SKM-1 treated with dmso at 0.1 percent for 144 hours (cell line): ENCODE results near the gene GNGT1.
"Not testable (repeated sequence)": the region's sequence is repeated elsewhere in the genome, so short reads cannot be mapped to it uniquely, and the experiment has no call there.

Experiments
- DNase-seq: peaks from one replicate; lab custom pipeline; 2025; ENCODE audit not compliant: unreplicated experiment; lab: John Stamatoyannopoulos, UW

Gene GNGT1

DNA sequence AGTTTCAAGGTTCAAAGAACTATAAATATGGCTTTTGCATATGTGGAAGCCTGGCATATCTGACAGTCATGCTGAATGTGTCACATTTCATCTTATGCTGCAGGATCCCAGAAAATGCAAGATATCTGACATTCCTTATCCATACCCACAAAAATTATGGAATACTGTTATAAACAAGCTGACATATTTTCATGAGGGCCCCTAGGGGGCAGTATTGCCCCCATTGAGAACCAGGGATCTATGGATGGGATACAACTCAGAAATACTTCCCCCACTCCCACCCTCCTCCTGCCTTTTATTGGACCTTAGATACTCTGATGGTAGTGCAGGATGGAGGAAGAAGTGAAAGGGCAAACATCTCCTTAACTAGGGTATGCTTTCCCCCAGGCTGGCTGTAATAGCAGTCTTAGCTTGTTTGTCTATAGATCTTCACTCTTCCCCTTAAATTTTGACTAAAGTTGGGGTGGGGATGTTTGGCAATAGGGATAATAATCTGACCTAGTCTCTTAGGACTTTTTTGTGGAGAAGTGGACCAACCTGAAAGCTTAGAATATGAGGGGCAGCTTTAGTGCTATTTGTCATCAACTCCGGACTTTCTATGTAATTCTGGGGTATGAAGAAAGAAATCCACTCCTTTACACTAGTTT lies 3.5 kb upstream of the GNGT1 start:
- DNase-seq, result peak; percentile 18

DNA sequence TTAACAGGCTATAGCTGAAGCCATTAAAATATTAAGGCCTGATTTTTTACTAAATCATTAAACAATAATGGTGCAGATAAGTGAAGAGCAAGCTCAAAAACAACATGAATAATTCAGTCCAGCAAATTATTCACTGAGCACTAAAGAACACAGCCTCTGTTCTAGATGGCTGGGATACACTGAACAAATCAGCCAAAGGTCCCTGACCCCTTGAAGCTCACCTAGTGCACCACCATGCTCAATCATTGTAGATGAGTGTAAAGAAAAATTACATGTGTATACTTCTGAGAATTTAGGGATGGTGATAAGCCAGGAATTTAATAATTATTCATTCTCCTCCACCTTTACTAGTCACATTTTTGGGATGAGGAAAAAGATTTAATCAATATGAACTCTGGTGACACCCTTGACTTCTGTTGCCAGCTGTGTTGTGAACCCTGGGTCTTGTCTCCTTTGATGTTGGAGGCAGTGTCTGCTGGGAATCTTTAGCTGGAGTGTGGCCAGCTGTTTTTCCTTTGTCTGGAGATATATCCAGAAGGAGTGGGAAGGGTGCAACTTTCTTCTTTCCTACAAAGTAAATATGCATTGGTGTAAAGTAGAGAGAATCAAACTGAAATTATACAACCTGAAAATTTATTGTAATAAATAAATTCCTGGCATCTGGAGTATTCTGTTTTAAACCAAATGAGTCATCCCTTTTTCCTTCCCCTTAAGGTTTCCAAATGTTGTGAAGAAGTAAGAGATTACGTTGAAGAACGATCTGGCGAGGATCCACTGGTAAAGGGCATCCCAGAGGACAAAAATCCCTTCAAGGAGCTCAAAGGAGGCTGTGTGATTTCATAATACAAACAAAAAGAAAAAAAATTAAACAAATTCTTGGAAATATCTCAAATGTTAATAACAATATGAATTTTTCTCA lies 4.0 kb downstream of the GNGT1 start:
- no peak for DNase-seq

DNA sequence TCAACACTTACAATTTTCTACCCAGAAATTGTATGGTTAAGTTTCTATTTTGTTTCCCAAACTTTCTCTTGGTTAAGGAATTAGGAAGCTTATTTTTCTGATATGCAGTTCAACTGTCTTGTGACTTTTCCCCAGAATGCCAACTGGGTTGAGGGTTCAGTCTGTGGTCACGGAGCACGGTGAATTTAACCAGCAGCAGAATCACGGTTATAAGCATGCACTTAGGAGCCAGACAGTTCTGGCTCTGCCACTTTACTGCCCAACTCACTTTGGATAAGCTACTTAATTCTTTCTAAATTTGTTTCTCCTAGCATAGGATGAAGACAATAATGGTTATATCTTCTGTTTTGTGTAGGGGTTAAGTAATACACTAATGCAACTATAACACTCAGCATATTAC lies 4.9 kb downstream of the GNGT1 start:
- DNase-seq, result not testable (repeated sequence)

DNA sequence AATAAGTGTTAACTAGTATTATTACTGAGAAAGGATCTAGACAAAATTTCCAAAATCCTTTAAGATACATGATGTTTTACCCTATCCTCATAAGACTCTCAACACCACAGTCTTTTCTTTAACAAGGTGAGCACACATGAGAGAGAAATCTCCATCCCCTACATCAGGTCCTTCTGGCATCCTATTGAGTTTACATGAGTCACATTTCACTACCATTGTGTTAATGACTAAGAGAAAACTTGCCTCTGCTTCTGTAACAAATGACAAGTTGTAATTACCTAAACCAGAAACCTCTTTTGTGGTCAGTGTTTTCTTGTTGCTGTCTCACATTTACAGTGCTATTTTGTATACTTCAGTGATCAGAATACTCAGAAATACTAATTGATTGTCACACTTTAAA lies 5.3 kb downstream of the GNGT1 start:
- not testable (repeated sequence) for DNase-seq

DNA sequence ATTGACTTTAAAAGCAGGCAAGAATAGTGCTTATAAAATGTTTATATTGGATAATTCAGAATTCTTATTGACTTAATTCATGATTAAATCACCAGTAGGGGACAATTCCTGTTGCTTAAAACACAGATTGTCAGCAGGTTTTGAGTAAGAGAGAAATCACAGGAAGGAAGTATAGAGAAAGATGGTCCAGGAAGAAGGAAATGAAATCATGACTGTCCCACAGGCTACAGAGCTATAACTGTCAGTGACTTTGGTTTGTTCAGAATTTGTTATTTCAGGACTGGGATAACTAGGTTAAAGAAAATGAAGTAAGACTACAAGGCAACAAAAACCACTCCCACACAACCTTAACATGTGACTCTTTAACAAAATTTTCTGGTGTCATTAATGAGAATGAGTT lies 6.8 kb downstream of the GNGT1 start:
- no peak for DNase-seq

DNA sequence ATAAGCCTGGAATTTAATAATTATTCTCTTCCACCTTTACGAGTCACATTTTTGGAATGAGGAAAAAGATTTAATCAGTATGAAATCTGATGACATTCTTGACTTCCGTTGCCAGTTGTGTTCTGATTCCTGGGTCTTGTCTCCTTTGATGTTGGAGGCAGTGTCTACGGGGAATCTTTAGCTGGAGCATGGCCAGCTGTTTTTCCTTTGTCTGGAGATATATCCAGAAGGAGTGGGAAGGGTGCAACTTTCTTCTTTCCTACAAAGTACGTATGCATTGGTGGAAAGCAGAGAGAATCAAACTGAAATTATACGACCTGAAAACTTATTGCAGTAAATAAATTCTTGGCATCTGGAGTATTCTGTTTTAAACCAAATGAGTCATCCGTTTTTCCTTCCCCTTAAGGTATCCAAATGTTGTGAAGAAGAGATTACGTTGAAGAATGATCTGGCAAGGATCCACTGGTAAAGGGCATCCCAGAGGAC lies 8.3 kb downstream of the GNGT1 start:
- no peak for DNase-seq

DNA sequence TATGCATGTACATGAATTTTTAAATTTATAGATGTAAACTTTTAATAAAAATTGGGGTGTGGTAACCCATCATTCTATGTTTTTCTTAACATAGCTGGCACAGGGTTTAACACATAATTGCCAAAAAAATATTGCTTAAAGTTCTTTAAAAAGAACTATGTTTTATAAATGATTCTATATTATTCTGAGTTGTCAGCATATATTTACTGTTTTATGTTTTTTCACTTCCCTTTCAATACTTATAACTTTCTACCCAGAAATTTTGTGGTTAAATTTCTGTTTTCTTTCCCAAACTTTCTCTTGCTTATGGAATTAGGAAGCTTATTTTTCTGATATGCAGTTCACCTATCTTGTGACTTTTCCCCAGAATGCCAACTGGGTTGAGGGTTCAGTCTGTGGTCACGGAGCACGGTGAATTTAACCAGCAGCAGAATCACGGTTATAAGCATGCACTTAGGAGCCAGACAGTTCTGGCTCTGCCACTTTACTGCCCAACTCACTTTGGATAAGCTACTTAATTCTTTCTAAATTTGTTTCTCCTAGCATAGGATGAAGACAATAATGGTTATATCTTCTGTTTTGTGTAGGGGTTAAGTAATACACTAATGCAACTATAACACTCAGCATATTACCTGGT lies 9.0 kb downstream of the GNGT1 start:
- DNase-seq, result not testable (repeated sequence)

DNA sequence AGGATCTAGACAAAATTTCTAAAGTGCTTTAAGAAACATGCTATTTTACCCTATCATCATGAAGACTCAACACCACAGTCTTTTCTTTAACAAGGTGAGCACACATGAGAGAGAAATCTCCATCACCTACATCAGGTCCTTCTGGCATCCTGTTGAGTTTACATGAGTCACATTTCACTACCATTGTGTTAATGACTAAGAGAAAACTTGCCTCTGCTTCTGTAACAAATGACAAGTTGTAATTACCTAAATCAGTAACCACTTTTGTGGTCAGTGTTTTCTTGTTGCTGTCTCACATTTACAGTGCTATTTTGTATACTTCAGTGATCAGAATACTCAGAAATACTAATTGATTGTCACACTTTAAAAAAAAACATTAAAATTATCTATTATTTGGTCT lies 9.5 kb downstream of the GNGT1 start:
- DNase-seq, result not testable (repeated sequence)

DNA sequence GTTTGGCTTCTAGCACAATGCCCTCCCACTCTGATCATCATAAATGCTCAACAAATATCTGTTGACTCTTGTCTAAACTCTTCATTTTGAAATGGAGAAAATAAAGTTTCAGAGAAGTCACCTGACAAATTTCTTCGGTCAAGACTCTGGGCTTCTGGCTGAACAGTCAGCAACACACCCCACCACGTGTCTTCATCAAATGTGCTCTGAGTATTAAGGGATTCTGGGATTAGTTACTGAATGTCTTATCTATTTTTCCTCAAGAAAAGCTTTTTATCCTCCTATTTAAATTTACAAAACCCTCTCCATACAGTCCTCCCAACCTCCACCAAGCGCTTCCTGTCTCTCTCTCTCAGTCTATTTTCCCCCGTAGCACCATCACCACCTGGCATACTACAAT lies 9.9 kb downstream of the GNGT1 start:
- not testable (repeated sequence) for DNase-seq

DNA sequence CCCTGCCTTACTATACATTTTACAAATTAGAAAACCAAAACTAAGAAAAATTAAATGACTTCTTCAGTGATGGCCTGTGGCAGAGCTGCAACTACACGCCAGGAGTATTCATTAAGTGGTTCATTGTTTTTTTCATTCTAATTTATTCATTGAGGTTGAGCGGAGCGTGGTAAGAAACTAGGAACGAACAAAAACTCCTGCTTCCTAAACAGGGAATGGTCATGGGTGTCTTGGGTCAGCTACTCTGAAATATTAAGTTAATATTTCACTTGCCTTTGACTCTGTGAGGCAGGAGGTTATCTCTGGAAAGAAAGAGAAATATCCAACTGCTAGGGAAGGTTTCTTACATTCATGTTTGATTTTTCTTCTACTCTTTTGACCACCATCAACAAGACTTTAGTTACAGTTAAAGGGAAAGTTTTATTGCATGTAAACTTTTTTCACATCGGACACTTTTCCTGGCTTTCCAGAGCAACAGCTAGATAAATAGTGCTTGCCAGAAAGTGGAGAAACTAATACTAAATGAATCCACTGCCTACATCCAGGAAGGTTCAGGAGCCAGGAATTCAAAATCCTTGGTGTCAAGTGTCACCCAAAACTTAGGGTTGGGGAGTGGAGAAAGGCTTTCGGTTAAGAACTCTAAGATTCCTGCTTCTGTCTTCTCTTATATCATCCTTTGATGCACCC lies 14.3 kb downstream of the GNGT1 start:
- no peak for DNase-seq

DNA sequence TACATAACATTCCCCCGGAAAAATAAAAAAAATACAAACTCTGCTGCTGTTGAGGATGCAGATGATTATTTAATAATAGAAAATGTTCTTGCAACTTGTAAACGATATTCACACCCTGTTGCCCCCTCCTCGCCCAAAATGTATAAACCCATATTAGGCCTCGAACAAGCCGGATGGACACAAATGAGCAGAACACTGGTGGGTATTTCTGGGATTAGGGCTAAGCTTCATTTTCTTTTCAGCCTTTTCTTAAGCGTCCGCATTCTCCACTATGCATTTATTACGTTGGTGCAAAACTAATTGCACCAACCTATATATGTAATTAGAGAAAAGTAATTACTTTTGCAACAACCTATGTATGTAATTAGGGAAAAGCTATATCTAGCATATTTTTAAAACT lies 14.8 kb downstream of the GNGT1 start:
- DNase-seq, result no peak

DNA sequence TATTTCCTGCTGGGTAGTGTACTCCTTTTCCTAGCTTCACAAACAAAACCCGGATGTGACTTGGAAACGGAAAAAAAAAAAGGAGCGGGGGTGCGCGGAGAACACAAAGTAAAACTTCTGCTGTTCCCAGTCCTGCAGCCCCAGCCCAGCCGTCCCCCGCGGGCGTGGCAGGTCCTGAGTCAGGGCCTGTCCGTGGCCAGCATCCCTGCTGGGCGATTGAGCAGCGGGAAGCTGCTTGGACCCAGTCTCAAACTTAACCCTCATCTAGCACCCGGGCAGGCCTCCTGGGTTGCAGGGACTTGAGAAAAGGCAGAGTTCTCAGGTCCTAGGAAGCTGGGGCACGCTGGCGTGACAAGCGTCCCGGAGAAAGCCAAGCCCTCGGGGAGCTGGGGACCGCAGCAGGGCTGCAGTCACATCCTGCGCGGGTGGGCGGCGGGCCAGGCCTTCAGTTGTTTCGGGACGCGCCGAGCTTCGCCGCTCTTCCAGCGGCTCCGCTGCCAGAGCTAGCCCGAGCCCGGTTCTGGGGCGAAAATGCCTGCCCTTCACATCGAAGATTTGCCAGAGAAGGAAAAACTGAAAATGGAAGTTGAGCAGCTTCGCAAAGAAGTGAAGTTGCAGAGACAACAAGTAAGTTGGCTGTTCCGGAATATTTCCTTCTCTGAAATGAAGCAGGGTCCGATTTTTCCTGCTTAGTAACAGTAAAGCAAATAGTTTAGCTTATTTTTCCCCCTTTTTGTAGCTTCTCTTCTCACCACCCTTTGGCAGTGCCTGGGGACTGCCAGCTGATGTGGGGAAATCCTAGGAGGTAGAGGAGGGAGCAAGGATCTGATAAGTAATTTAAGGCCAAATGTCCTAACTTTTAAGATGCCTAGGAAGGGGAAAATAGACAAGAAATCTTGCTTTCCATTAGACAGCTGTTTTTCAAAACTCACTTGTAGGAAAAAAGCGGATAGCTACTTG lies 15.5 kb downstream of the GNGT1 start, which contains the start of gene GNG11:
Gene GNG11 (plus strand): TSS at position 129 of the 960 bp plus-strand sequence. CDS start 403 bp downstream, at position 532.
- no peak for DNase-seq

DNA sequence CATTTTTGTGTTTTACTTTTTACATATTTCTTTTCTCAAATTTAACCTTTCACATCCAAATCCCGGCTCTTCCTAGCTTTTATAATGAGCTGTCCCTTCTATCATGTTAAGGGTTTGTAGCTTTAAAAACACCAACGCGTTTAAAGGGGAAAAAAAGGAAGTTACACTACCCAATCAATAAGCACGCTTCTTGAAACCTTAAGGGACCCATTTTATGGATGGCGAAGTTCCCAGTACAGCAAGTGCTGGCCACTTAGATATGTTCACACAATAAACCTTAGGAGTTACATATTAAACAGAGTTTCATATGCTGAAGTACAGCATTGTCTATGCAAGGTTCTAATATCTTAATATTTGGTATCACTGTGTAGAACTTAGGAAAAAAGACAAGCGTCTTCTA lies 16.9 kb downstream of the GNGT1 start:
- DNase-seq, result no peak

DNA sequence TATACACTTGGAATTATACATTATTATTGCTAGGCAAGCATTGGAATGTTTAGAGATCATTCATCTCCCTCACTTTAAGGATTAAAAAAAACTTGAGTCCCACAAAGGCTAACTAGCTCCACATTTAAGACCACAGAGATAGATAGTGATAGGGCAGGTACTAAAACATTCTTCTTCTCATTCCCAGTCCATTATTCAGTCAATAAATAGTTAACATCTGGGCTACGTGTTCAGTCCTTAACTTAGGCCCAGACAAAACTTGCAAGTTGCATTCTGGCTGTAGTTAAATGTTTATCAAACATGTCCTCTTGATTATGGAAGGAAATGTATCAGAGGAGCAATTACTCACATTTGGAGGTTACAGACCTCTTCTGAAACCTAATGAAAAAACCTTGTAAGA lies 17.6 kb downstream of the GNGT1 start:
- no peak for DNase-seq

DNA sequence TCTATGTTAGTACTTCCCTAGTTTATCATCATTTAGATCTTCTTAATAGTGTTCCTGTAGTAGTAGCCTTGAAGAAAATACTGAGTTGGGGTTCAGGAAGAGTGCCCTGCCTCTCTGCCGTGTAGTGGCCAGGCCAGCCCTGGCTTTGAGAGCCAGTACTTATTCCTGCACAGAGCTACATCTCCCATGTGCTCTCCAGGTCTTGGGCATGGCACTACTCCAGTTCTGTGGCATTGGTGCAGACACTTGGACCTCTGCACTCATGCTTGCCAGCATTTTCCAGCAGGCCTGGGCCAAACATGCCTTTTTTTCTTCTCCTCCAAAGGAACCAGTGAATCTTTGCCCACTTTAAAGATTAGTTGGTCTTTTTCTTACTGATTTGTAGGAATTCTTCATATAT lies 20.4 kb downstream of the GNGT1 start:
- no peak for DNase-seq

DNA sequence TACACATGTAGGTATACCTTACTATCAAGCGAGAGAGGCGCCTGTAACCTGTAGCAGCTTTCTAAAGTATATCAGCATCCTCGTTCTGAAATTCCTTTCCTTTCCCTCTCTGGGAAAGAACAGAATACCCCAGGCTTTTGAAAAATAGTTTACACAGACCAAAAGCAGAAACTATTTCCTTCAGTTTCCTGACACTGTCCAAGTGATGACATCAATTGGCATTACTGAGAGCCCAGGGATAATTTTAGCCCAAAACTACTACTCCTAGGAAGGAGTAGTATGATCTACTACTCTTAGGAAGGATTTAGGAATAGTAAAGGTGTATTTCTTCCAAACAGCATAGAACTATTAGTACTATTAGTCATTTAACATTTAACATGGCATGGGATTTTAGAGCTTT lies 21.2 kb downstream of the GNGT1 start:
- no peak for DNase-seq

DNA sequence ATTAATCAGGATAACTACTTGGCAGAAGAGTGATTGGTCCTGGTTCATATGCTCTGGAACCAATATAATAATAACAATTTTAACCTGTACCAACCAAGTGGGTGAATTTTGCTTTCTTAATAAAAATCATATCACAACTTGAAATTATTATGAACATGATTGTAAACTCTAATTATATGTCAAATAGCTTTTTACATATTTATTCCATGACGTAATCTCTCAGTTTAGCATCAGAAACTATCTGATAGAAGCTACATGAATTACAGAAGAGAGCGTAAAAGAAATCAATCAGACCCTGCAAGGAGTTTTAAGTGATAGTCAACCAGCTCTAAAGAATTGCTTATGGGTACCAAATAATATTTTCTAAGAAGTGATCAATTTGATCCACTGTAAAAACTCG lies 25.3 kb downstream of the GNGT1 start:
- no peak for DNase-seq

DNA sequence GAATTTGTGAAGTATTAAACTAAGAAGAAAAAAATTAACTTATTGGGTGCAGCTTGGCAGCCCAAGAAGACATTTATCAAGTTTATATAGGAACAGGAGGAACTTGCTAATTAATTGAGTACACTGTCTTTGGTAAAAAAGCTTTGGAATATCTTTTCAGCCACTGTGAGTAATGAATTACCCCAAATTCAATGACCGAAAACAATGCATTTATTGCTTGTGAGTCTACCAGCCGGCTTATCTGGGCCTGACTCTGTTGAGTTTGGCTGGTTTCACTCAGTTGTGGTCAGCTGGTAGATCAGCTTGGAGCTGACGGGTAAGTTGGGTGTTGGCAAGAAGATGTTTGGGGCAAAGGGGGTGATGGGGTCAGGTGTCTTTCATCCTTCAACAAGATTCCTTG lies 26.8 kb downstream of the GNGT1 start:
- no peak for DNase-seq

DNA sequence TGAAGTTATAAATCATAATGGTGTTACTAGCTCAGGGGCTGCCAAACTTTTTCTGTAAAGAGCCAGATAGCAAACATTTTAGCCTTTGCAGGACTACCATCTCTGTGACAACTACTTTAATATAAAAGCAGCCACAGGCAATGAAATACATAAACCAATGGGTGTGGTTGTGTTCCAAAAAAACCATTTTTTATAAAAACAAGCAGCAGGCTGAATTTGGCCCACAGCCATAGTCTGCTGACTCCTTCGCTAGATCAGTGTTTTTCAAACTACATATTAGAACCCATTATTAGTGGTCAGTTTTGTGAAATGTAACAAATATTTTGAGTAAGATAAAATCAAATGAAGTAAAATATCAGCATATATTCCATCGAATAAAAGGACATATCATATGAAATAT lies 28.7 kb downstream of the GNGT1 start:
- DNase-seq, result no peak

DNA sequence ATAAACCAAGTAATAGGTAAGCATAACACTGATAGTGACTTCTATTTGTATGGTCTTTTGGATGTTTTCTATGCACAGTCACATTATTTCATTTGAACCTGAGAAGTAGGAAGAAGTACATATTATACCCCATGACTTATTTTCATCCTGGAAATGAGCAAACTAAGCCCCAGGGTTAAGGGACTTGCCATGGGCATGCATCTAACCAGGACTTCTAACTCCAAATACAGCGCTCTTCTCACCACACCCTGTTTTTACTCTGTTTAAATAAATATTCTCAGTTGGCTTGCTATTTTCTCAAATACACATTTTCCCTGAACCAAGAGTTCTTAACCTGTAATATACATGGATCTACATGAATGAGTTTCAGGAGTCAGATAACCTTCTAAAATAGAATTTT lies 31.5 kb downstream of the GNGT1 start:
- no peak for DNase-seq
